HG03139 (cell line): Measurements from ENCODE around the gene MAL.

Experiments used
- ATAC-seq: cut with Tn5 transposase; IDR thresholded peaks from one replicate; pipeline ENCODE4 v1.9.1; 2021; ENCODE audit not compliant: unreplicated experiment

Gene MAL

DNA sequence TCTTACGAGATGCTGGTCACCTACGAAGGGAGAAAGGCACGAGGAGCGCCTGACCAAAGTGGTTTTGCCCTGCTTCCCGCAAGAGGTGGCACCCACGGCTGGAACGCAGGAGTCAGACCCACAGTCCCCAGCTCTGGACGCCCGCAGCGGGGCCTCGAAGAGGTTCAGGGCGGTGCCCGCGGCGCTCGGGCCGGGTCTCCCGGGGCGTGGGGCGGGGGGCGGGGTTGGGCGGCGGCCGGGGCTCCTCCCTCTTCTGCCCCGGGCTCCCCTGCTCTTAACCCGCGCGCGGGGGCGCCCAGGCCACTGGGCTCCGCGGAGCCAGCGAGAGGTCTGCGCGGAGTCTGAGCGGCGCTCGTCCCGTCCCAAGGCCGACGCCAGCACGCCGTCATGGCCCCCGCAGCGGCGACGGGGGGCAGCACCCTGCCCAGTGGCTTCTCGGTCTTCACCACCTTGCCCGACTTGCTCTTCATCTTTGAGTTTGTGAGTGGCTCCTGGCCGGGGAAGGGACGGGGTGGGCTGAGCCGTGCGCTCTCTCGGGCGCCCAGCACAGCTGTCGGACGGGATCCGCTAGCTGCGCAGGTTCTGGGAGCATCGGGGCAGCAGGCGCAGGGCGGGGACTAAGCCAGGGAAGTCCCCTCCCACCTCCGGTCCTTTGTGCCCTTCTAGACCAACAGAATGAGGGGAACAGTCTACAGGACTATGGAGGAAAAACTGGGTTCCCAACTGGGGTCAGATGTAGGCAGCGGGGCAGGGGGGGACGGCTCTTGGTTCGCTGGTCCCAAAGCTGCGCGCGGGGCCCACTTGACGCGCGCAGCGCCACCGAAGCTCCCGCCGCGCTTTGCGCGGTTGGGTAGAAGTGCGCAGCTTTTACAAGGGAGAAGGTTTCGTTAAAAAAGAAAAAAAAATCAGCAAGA is at the start of gene MAL:
TSS of gene MAL (plus strand) at position 303 of the 914 bp plus-strand sequence. CDS start at position 388, 85 bp downstream.
- ATAC-seq, result no peak

DNA sequence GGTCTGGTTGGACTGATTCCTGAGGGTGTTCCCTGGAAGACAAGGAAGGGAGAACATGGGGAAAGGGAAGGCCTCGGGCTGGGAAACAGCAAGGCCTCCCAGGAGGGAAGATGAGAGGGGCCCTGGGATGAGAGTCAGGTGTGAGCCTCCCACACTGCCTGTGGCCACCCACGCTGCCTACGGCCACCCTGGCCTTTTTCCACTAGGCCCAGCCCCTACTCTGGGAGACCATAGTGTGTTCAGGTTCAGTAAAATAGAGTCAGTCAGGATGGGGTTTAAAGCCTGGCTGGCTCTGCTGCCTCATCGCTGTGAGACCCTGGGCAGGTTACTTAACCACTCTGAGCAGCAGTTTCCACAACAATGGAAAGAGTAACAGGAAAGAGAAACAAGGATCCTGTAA is 47.7 kb upstream of the MAL start:
- ATAC-seq, result no peak

DNA sequence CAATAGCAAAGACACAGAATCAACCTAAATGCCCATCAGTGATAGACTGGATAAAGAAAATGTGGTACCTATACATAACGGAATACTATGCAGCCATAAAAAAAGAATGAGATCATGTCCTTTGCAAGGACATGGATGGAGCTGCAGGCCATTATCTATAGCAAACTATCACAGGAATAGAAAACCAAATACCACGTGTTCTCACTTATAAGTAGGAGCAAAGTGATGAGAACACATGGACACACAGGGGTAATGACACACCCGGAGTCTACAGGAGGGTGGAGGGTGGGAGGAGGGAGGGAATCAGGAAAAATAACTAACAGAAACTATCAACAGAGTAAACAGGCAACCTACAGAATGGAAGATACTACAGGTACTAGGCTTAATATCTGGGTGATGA is 46.6 kb upstream of the MAL start:
- ATAC-seq, result no peak

DNA sequence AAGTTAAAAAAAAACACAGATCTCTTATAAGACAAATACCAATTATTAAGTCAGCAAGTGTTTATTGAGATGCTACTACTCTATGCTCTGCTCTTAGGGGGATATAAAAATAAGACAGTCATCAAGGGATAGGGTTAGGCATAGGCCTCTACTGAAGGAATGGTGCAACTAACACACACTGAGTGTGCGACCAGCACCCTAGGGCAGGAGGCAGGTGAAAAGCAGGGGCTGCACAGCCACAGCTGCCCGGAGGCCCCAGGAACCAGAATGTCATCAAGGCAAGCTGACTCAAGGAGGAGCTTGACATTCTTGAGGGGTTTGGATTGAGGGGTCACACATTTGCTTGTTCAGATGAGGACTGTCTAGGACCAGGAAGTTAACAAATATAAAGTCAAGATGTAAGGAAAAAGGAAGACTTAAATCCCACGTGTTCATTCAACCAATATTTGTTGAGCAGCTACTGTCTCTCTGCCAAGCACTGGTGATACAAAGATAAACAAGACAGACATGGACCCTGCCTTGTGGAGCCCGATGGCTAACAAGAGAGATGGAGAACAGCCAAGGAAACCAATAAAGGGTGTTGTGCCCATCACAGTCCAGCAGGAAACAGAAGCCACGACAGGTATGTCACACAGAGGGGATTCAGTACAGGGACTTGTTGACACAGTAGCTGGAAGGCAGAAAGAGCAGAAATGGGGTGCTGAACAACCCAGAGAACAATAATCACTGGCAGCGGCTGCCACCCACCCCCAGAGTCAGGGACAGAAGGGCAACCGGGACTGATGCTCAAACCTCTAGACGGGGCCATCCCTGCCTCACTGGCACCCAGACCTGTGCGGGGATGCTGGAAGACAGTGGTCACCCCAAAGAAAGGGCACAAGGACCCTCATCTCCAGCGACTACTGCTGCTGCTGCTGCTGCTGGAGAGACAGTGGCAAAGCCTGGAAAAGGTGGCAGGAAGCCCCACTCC is 45.8 kb upstream of the MAL start:
- ATAC-seq, result no peak

DNA sequence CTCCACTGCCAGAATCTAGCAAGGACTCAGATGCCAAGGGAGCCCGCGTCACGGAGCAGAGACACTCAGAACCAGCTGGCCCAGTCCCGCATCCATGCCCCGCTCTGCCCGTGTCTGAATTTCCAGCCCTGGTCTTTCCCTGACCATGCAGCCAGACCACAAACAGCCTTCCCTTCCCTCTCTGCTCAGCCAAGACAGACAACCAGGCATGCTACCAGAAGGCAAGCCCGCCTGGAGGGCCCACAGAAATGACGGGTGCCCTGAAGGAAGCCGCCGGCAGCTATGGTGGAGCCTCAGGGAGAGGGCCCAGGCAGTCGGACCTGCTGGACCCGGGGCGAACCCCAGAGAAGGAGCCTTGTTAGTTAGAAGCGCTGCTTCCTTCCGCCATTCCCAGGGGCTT is 45.1 kb upstream of the MAL start:
- no peak for ATAC-seq

DNA sequence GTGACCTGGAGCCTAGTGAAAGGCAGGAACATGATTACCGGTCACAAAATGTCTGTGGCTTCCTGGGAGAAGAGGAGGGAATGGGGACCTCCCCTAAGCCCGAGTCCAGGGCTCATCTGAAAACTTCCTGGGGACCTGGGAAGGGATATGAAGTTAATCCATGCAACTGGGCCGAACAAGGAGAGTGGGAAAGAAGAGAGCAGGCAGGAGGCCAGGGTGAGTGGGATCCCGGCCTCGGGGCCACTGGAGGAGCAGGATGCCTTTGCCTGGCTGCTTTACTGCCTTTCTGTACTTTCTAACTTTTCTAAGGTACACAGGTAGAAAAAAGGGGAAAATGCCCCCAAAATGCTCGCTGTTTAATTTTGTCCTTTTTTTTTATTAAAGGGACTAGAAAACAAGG is 43.4 kb upstream of the MAL start:
- ATAC-seq, result no peak

GRCh38 chr2:94982675-94983074 is 42.8 kb upstream of the MAL start:
- ATAC-seq, result no peak

DNA sequence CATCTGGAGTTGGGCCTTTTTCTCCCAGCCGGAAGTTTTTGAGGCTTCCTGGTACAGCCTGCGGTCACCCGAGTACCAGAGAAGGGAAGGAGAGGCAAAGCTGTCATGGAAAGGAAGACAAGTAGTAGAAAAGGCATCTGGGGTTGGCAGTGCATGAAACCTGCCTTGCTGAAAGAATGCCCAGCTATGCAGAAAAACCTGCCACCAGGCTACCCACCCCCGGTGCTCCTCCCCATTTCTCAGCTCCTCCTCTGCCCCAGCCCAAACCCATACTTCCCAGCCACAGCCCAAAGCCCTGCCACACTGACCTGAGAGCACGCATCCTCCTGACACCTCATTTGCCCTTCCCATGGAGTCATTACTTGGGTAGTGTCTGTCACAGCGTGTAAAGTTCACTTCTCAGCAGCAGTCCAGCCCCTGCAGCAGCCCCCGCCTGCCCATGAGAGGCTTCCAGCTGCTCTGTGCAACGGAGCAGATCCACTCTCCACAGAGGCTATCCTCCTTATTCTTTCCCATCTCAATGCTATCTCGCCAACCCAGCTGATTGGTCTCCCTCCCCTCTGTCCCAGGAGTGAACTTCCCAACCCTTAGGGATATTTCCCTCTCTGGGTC is 40.4 kb upstream of the MAL start:
- no peak for ATAC-seq

GRCh38 chr2:94985636-94986035 is 39.9 kb upstream of the MAL start:
- no peak for ATAC-seq

GRCh38 chr2:94986392-94986963 is 39.0 kb upstream of the MAL start:
- peak; percentile 76 for ATAC-seq

- ATAC-seq, result no peak
These were observed 38.2 kb upstream of the MAL start for GRCh38 chr2:94987074-94988020.

DNA sequence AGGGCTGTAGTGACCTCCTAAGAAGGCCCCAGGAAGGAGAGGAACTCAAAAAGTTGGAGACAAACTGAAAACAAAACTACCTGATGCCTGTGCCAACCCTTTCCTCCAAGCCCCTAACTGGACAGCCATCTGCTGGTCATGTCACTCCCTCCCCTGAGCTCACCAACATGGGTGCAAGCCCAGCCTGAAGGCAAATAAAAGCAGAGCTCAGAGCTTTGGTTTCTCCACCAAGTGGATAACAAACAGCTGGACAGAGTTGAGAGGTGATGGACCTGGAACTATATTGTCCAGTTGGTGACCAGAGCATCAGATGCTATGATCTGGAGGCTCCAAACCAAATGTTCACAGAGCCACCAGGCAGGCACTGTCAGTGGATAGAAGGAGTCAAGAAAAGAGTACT is 34.6 kb upstream of the MAL start:
- ATAC-seq, result no peak

DNA sequence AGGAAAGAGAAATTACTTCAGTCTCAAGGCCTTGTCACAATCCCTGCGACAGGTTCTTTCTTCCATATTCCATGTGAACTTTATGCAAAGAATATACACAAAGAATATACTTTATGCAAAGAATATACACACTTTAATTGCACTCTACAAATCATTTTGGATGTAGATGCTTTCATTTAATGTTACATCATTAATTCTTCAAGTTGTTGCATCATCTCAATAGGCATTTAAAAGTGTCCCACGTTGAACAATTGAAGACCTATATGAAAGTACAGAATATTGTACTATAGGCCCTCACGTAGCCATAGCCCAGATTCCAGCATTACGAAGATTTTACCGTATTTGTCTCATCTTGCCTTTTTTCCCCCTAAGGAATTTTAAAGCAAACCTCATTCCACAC is 33.1 kb upstream of the MAL start:
- ATAC-seq, result no peak

DNA sequence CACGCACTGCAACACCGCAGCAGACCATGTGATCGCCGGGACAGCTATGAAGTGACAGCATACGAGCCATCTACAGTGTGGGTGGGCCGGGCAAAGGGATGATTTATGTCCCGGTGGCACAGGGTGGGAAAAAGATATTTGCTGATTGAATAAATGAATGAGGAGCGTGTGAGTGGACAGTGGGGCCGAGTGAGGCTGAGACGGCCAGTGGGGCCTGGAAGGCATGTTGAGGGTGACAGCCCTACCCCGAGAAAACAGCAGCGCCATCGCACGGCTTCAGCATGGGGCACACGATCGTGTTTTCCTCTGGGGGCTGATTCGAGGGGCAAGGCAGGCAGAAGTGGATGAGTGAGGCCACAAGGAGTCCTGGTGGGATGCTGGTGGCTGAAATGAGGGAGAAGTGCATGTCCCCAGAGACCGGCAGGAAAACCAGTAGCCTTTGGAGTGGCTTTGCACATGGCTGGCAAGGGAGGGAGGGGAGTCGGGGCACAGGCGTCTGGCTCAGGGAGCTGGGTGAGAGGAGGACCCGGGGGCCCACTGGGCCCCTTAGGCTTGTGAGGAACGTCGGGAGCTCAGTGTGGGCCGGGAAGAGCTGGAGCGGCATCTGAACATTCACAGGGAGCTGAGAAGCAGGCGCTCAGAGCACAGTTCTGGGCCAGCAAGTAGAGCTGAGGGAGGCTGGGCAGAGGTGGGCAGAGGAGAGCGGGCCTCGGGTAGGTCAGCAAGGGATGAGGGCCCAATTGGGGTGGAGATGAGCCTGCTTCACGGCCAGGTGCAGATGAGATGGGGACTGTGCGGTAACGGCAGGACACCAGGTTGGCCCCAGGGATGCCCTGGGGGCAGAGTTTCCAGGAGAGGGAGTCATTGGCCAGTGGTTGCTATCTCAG is 32.1 kb upstream of the MAL start:
- no peak for ATAC-seq

- ATAC-seq, result no peak
These were observed 31.2 kb upstream of the MAL start for GRCh38 chr2:94994063-94994913.

DNA sequence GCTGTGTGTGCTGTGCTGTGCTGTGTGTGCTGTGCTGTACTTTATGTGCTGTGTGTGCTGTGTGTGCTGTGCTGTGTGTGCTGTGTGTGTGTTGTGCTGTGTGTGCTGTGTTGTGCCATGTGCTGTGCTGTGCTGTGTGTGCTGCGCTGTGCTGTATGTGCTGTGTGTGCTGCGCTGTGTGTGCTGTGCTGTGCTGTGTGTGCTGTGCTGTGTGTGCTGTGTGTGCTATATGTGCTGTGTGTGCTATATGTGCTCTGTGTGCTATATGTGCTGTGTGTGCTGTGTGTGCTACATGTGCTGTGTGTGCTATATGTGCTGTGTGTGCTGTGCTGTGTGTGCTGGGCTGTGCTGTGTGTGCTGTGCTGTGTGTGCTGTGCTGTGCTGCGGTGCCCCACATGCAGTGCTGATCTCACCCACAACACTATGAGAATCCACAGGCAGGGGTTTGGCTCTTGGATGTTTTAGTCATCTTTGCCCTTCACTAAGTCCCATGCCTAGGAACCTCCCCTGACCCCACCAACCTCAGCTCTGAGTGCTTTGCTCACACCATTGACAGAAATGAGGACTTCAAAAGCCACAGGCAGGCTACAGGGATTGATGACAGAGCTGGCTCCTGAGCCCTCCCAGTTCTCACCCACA is 30.5 kb upstream of the MAL start:
- no peak for ATAC-seq

- no peak for ATAC-seq
These were observed 29.8 kb upstream of the MAL start for GRCh38 chr2:94995553-94996304.
